DND-41 (cell line): ENCODE data around the gene AMIGO2.

ENCODE experiments used
- ATAC-seq: fragments of 200-7000 bp; cut with Tn5 transposase; 3 replicates; pipeline ENCODE4 v1.9.1; 2021; ENCODE audit warnings: low read depth; ENCODE audit not compliant: insufficient read depth
- DNase-seq: peaks from one replicate; pipeline ENCODE4 v3.0.0-alpha.2; 2020
- H2AFZ ChIP-seq: 2 replicates; pipeline ENCODE4 v1.6.0; 2012; ENCODE audit warnings: low read depth, low read length
- H3K27ac ChIP-seq: 2 replicates; pipeline ENCODE4 v1.5.1; 2012; ENCODE audit warnings: low read length, inconsistent platforms
- H3K27me3 ChIP-seq: fragments of 200-600 bp; sonication (generic); 2 replicates; pipeline ENCODE4 v1.6.0; 2012; ENCODE audit warnings: low read length, mild to moderate bottlenecking, inconsistent platforms; ENCODE audit not compliant: insufficient read depth, poor library complexity
- H3K36me3 ChIP-seq: 2 replicates; pipeline ENCODE4 v1.5.1; 2012; ENCODE audit warnings: low read length, inconsistent platforms; ENCODE audit not compliant: insufficient read depth
- H3K4me1 ChIP-seq: 2 replicates; pipeline ENCODE4 v1.5.1; 2012; ENCODE audit warnings: mild to moderate bottlenecking, low read length; ENCODE audit not compliant: insufficient read depth
- H3K4me2 ChIP-seq: 2 replicates; pipeline ENCODE4 v1.6.0; 2012; ENCODE audit warnings: mild to moderate bottlenecking, moderate library complexity, low read length, inconsistent platforms; ENCODE audit not compliant: insufficient read depth
- H3K4me3 ChIP-seq, 2 experiments: fragments of 200-600 bp in 1 of 2; shearing (Covaris generic) in 1 of 2; 2 replicates each; pipeline ENCODE4 v1.5.1; 2012 to 2016; ENCODE audit warnings: inconsistent platforms in 2 of 2, low read length in 2 of 2, mild to moderate bottlenecking in 2 of 2, low read depth in 1 of 2, moderate library complexity in 1 of 2
- H3K79me2 ChIP-seq: 2 replicates; pipeline ENCODE4 v1.6.0; 2012; ENCODE audit warnings: low read length, inconsistent platforms; ENCODE audit not compliant: insufficient read depth
- H3K9ac ChIP-seq: 2 replicates; pipeline ENCODE4 v1.6.0; 2012; ENCODE audit warnings: low read depth, mild to moderate bottlenecking, inconsistent platforms, low read length, moderate library complexity
- H3K9me3 ChIP-seq: 2 replicates; pipeline ENCODE4 v1.5.1; 2012; ENCODE audit warnings: low read length, moderate library complexity, mild to moderate bottlenecking, inconsistent platforms; ENCODE audit not compliant: insufficient read depth, severe bottlenecking
- H4K20me1 ChIP-seq: 2 replicates; pipeline ENCODE4 v1.6.0; 2012; ENCODE audit warnings: low read length; ENCODE audit not compliant: insufficient read depth
- EZH2 ChIP-seq: IDR thresholded peaks from 3 replicates; pipeline ENCODE4 v1.6.1; 2012; ENCODE audit warnings: borderline replicate concordance, low read depth, mild to moderate bottlenecking, moderate library complexity, low read length, inconsistent platforms; ENCODE audit not compliant: severe bottlenecking
- TF ChIP-seq, protein P1 (sequence below): IDR thresholded peaks from 2 replicates; pipeline ENCODE4 v1.5.1; 2012; ENCODE audit warnings: borderline replicate concordance, low read length, moderate library complexity, mild to moderate bottlenecking; ENCODE audit not compliant: poor library complexity, severe bottlenecking; ENCODE audit errors: extremely low read depth

The AMIGO2 gene

DNA sequence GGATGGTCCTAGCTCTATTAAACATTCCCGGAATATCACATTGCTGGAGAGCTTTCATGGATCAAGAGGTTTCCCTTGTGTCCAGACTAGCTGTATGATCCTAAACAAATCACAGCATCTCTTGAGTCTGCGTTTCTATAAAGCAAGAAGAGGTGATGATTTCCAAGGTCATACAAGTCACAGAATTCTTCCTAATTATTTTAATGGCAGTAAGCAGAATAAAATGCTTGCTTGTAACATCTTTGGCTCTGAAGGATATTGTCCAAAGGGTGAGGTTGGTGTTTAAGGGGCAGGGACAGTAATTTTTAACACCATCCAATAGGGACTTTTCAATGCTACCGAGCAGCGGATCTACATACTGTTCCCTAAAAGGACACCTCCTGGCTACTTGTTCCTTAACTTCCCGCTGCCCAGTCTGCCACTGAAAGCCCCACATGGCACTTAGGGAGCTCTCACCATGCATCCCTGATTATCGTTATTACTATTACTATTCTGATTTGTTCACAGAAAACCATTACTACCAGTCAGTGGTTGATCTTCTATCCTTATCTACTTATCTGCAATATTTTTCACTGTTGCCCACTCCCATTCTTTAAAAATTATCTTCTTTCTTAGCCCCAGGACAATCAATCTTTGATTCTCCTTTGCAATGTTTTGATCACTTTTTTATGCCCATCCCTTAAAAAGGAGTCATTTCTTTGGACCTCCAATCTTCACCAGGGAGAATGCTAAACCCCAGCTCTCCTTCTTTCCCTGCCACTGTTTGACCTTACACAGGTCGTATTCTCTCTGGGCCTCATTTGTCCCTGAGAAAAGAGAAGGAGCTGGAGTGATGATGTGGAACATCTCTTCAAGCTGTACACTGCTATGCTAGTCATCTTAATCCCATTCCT is 4.3 kb downstream of the AMIGO2 start:
- Histone ChIP-seq H3K79me2 (no peaks in the 10 kb centered on the region), H3K27me3 (peaks cover 37% of the 10 kb centered on the region), H3K4me2 (no peak overlapping the region), H3K9ac (no peak overlapping the region), H2AFZ (no peak overlapping the region), H3K36me3 (no peaks in the 10 kb centered on the region), H3K4me1 (peaks cover 13% of the 10 kb centered on the region), H3K4me3 (no peak overlapping the region), H3K9me3 (no peaks in the 10 kb centered on the region), H3K27ac (no peak overlapping the region), H4K20me1 (no peaks in the 10 kb centered on the region)
- TF ChIP-seq, protein P1, sequence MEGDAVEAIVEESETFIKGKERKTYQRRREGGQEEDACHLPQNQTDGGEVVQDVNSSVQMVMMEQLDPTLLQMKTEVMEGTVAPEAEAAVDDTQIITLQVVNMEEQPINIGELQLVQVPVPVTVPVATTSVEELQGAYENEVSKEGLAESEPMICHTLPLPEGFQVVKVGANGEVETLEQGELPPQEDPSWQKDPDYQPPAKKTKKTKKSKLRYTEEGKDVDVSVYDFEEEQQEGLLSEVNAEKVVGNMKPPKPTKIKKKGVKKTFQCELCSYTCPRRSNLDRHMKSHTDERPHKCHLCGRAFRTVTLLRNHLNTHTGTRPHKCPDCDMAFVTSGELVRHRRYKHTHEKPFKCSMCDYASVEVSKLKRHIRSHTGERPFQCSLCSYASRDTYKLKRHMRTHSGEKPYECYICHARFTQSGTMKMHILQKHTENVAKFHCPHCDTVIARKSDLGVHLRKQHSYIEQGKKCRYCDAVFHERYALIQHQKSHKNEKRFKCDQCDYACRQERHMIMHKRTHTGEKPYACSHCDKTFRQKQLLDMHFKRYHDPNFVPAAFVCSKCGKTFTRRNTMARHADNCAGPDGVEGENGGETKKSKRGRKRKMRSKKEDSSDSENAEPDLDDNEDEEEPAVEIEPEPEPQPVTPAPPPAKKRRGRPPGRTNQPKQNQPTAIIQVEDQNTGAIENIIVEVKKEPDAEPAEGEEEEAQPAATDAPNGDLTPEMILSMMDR: no peak
- TF ChIP-seq EZH2: no peak
- ATAC-seq (no peak), DNase-seq (no peak)

DNA sequence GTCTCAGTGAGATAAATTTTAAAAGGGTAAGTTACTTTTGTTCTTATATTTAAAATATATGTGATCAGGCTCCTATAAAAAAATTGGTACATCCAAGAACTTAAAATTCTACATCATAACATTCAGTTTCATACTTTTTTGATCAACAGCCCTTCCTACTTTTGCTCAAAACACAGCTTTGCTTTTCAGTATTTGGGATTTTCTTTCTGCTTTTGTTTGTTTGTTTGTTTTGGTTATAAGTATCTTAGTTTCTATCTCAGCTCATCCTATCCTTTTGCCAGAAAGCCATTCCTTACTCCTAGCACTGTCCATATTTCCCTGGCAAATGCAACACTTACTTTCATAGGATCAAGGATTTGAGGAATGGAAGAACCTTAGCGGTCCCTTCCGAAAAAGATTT is 5.0 kb downstream of the AMIGO2 start:
- no peak for TF ChIP-seq EZH2
- TF ChIP-seq, protein P1: no peak
- no peak overlapping the region for H3K4me2 ChIP-seq
- no peaks in the 10 kb centered on the region for H3K9me3 ChIP-seq
- no peak overlapping the region for H3K4me3 ChIP-seq
- H3K27me3 ChIP-seq: peaks cover 33% of the 10 kb centered on the region
- no peaks in the 10 kb centered on the region for H3K79me2 ChIP-seq
- ATAC-seq (no peak), DNase-seq (no peak)
- H2AFZ ChIP-seq: no peak overlapping the region
- no peaks in the 10 kb centered on the region for H3K36me3 ChIP-seq
- H3K9ac ChIP-seq: no peak overlapping the region
- H3K27ac ChIP-seq: no peak overlapping the region
- peaks cover 8% of the 10 kb centered on the region for H3K4me1 ChIP-seq
- no peaks in the 10 kb centered on the region for H4K20me1 ChIP-seq

DNA sequence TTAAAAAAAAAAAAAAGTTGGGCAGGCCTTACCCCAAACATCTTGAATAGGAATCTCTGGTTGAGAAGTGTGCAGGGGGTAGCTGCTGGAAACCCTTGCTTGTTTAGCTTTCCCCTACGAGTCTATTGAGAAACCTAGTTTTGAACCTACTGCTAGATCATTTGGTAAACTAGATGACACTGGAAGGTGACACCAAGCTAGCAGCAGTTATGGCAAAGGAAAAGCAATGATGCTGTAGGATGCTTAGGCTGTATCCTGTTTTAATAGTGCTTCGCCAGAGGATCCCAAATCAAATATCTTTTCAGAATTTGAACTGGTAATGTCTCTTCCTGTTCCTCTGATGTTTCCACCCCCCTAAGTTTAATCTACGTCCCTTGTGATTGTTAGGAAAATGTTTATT is 5.8 kb downstream of the AMIGO2 start:
- no peak overlapping the region for H3K9ac ChIP-seq
- no peak overlapping the region for H3K27ac ChIP-seq
- H3K79me2 ChIP-seq: no peaks in the 10 kb centered on the region
- DNase-seq (no peak), ATAC-seq (no peak)
- TF ChIP-seq, protein P1: no peak
- TF ChIP-seq EZH2: no peak
- peaks cover 27% of the 10 kb centered on the region for H3K27me3 ChIP-seq
- H3K36me3 ChIP-seq: no peaks in the 10 kb centered on the region
- H3K4me3 ChIP-seq: no peak overlapping the region
- H3K9me3 ChIP-seq: no peaks in the 10 kb centered on the region
- H3K4me2 ChIP-seq: no peak overlapping the region
- peaks cover 3% of the 10 kb centered on the region; the same call in 1 of the 2 replicates for H3K4me1 ChIP-seq
- no peak overlapping the region for H2AFZ ChIP-seq
- no peaks in the 10 kb centered on the region for H4K20me1 ChIP-seq
